Prostate gland (tissue), 2 donors: ENCODE data around the gene RAET1E. TPM values are rescaled to one million over a fixed set of nuclear protein-coding genes. Genes with fewer than 3 reads are reported as not detected.
"Not testable (repeated sequence)": the region's sequence is repeated elsewhere in the genome, so short reads cannot be mapped to it uniquely, and the experiment has no call there.

Experiments
- DNase-seq: peaks from one replicate; pipeline ENCODE4 v3.0.0-alpha.2; 2019; ENCODE audit warnings: low spot score
- H3K27ac ChIP-seq, 2 donors: fragments of 200-600 bp; sonication (generic); 2 replicates each; pipeline ENCODE4 v1.5.1; 2017 to 2019
- H3K27me3 ChIP-seq: fragments of 200-600 bp; sonication (generic); replicated peaks from 2 replicates; pipeline ENCODE4 v1.5.1; 2019; ENCODE audit not compliant: insufficient read depth
- H3K36me3 ChIP-seq, 2 donors: fragments of 200-600 bp; sonication (generic); 1 replicate in 1 of 2; 2 replicates in 1 of 2; pipeline versions ENCODE4 v1.5.1 to v1.8.1; 2017 to 2019
- H3K4me1 ChIP-seq: fragments of 200-600 bp; sonication (generic); replicated peaks from 2 replicates; pipeline ENCODE4 v1.5.1; 2019
- H3K4me3 ChIP-seq, 2 donors: fragments of 200-600 bp; sonication (generic); 2 replicates each; pipeline ENCODE4 v1.5.1; 2017 to 2019
- H3K9me3 ChIP-seq: fragments of 200-600 bp; sonication (generic); 2 replicates; pipeline ENCODE4 v1.5.1; 2017
- POLR2A ChIP-seq: fragments of 450-650 bp; IDR thresholded peaks from one replicate; pipeline ENCODE4 v1.6.1; 2016; ENCODE audit warnings: antibody characterized with exemption, mild to moderate bottlenecking
- POLR2AphosphoS5 ChIP-seq: sonication (generic); formaldehyde crosslinking; IDR thresholded peaks from one replicate; pipeline ENCODE4 v1.6.1; 2017; ENCODE audit warnings: antibody characterized with exemption
- WGBS: methylation state at CpG from one replicate; pipeline ENCODE4 v1.1.5; 2018; 5-methylcytosine and 5-hydroxymethylcytosine counted together
- intact Hi-C: fragments of 100-400 bp; cut with DNase I; formaldehyde crosslinking; loops from one replicate; pipeline ENCODE4 v1.14.2; 2022
- total RNA-seq, 2 donors: library from RNA; depleted of rRNA; stranded (reverse); fragments of >200 nt; gene quantifications; one replicate each; pipeline ENCODE4 v1.1.0, GENCODE V29; 2016
- TF ChIP-seq, protein P1 (sequence below), 4 experiments: fragments of 200-600 bp in 2 of 4; fragments of 450-650 bp in 2 of 4; sonication (generic) in 2 of 4; IDR thresholded peaks; 1 replicate in 3 of 4; 2 replicates in 1 of 4; pipeline ENCODE4 v1.5.1; 2016 to 2019; ENCODE audit warnings: antibody characterized with exemption in 4 of 4, mild to moderate bottlenecking in 2 of 4, moderate library complexity in 2 of 4

RAET1E gene
- total RNA-seq, 2 donors from 2014 or later = 0.23 to 0.77 TPM

DNA sequence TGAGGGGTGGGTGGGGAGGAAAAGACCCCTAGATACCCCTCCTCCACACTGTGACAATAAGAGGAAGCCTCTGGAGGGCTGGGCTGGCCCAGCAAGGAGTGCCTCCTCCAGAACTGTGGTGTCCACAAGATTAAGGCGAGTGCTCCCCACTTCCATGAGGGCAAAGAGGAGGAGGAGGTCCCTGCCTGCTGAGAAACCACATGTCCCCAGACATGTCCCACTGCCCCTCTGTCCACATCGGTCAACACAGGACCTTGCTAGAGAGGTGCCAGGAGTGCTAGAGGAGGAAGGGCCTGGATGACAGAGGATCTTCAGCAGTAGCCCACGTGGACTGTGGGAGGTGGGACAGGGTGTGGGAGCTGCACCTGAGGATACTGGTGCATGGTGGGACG lies 21.9 kb upstream of the RAET1E start:
- H3K36me3 ChIP-seq = no peaks in the 10 kb centered on the region
- no peak overlapping the region for H3K4me3 ChIP-seq
- TF ChIP-seq POLR2A (no peak), POLR2AphosphoS5 (no peak)
- TF ChIP-seq, protein P1, sequence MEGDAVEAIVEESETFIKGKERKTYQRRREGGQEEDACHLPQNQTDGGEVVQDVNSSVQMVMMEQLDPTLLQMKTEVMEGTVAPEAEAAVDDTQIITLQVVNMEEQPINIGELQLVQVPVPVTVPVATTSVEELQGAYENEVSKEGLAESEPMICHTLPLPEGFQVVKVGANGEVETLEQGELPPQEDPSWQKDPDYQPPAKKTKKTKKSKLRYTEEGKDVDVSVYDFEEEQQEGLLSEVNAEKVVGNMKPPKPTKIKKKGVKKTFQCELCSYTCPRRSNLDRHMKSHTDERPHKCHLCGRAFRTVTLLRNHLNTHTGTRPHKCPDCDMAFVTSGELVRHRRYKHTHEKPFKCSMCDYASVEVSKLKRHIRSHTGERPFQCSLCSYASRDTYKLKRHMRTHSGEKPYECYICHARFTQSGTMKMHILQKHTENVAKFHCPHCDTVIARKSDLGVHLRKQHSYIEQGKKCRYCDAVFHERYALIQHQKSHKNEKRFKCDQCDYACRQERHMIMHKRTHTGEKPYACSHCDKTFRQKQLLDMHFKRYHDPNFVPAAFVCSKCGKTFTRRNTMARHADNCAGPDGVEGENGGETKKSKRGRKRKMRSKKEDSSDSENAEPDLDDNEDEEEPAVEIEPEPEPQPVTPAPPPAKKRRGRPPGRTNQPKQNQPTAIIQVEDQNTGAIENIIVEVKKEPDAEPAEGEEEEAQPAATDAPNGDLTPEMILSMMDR (IDR thresholded peaks at IDR 0.05) = no peak
- H3K27ac ChIP-seq = no peak overlapping the region
- intact Hi-C loops = loop anchor here (10.0 kb wide), 2 partner anchors 195 to 355 kb away; partner anchors contain the start of gene GINM1
- H3K4me1 ChIP-seq = no peaks in the 10 kb centered on the region
- WGBS = 94% methylated on average over 4 of the region's 4 CpGs
- no peaks in the 10 kb centered on the region for H3K9me3 ChIP-seq
- no peaks in the 10 kb centered on the region for H3K27me3 ChIP-seq
- DNase-seq = no peak

DNA sequence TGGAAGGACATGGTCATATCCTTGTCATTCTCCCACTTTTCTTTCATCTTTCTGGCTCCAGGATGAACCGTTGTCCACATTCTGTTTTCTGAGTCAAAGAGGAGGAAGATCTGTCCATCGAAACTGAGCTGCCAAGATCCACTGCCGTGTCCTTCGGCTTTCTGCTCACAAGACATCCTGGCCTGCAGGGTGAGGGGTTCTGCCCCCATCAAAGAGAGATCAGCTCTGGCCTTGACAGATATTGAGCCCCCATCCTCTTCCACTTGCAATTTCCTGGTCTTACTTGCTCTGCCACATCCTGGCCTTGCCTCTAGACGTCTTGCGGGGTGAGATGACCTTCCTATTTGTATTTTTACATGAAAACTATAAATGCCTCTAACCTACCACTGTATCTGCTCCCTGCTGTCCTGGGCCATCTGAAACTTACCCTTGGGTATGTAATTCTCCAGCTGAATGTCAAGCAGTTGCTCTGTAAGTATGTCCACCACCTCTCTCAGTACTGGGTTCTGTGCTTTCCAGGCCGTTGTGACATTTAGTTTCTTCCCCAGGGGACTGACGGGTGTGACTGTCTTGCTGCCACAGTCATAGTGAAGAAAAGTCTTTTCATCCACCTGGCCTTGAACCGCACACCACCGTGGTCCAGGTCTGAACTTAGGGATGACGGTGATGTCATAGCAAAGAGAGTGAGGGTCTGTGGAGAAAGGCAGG lies 21.4 kb upstream of the RAET1E start:
- not testable (repeated sequence) for DNase-seq
- WGBS = 83% methylated on average over 11 of the region's 11 CpGs

DNA sequence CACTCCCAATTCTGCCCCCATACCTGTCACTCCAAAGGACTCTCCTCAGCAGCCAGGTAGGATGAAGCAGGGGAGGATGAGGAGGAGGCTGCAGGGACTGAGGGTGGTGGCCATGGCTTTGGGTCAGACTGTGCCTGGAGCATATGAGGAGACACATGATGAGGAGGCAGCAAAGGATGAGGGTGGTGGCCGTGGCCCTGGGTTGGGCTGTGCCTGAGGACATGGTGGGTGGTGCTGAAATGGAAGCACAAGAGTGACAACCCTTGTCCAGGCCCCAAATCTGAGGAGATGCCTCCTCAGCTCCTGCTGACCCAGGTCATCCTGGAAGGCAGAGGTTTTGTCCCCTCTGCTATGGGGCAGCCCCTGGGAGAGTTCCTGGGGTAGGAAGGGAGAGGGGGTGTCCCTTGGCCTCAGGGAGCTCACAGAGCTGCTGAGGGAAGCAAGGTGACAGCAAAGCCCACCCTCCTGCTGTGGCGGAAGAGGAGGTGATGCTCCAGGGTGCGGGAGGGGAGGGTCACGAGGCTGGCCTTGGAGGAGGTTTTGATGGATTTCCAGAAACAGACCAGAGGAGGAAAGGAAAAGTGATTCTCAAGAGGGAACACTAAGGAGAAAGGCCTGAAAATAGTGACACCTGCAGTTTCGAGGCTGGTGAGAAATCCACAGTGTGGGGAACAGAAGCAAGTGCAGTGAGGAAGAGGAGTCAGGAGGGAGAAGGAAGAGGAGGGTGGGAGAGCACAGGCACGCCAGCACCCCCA lies 20.4 kb upstream of the RAET1E start:
- Histone ChIP-seq H3K36me3 (no peaks in the 10 kb centered on the region), H3K27ac (no peak overlapping the region), H3K27me3 (no peaks in the 10 kb centered on the region), H3K4me3 (no peak overlapping the region), H3K4me1 (no peaks in the 10 kb centered on the region), H3K9me3 (no peaks in the 10 kb centered on the region)
- WGBS = 91% methylated on average over 6 of the region's 6 CpGs
- no peak for TF ChIP-seq POLR2AphosphoS5
- TF ChIP-seq POLR2A = no peak
- TF ChIP-seq, protein P1 (IDR thresholded peaks at IDR 0.05) = no peak
- no peak for DNase-seq
- intact Hi-C loops = no loop called here

More for the DNA sequence above, 21.4 kb upstream of the RAET1E start:
- H3K4me3 ChIP-seq, H3K27me3 ChIP-seq, H3K36me3 ChIP-seq, H3K27ac ChIP-seq, intact Hi-C loops, H3K4me1 ChIP-seq, H3K9me3 ChIP-seq: not testable (repeated sequence)

DNA sequence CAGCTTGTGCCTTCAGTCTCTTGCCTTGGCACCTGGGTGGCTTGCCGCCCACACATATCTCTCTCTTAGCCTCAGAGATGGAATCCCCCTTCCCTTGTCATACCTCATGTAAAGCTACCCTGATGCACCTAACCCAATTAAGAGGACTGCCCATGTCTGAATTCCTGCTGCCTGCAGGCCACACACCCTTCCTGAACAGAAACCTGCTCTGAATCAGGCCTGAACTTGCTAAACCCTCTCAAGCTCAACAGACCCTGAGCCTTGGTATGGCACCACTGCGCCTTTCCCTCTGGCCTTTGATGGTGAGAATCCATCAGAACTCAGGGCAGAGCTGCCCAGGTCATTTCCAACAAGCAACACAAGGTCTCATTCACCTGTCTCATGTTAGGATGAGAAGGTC lies 19.8 kb upstream of the RAET1E start:
- H3K27ac ChIP-seq = no peak overlapping the region
- no peak overlapping the region for H3K4me3 ChIP-seq
- TF ChIP-seq POLR2A = no peak
- no peak for TF ChIP-seq POLR2AphosphoS5
- TF ChIP-seq, protein P1 (IDR thresholded peaks at IDR 0.05) = no peak
- H3K4me1 ChIP-seq = no peaks in the 10 kb centered on the region
- no peak for DNase-seq
- H3K27me3 ChIP-seq = no peaks in the 10 kb centered on the region
- 90% methylated on average over 2 of the region's 2 CpGs for WGBS
- no peaks in the 10 kb centered on the region for H3K36me3 ChIP-seq
- no peaks in the 10 kb centered on the region for H3K9me3 ChIP-seq
- intact Hi-C loops = no loop called here

DNA sequence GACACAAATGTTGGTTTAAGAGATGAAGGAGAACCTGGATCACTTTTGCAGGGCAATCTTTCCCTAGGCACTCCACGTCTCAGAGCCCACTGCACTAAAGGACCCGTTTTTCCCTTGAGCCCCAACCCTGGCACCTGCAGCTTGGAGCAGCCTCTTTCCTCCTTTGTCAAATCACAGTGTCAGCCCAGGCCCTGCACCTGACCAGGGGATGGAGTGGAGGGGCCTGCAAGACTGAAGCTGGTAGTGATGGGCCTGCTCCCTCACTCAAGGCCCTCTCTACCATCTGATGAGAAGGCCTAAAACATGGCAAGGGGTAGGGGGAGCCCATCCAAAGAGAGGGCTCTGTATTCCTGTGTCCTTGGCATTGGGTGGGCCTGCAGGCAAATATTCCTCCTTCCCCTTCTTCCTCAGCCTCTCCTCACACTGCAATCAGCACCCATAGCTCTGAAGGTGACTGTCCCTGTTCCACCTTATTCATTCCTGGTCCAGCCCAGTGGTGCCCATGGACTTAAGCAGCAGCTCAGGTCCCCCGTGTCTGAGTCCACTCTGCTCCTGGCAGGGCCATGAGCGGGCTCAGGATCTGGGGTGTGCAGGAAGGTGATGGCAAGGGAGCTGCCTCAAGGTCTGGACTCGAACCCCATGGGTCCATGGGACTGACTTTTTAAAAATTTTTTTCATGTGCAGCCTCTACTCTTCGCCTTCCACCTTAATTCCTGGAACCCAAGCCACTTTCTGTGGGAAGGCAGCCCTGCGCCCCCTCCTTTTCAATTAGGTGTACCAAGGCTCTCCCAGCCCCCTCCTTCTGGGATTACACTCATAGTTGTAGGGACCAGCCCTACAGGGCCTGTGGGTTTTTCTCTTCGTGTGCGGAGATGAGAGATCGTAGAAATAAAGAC lies 18.3 kb upstream of the RAET1E start:
- Histone ChIP-seq H3K36me3 (no peaks in the 10 kb centered on the region), H3K27me3 (no peaks in the 10 kb centered on the region), H3K9me3 (no peaks in the 10 kb centered on the region), H3K4me3 (no peak overlapping the region), H3K4me1 (no peaks in the 10 kb centered on the region), H3K27ac (no peak overlapping the region)
- TF ChIP-seq POLR2AphosphoS5 (no peak), POLR2A (no peak)
- TF ChIP-seq, protein P1 (IDR thresholded peaks at IDR 0.05) = no peak
- no peak for DNase-seq
- intact Hi-C loops = no loop called here
- 88% methylated on average over 10 of the region's 10 CpGs for WGBS
